CD4-positive, CD25-positive, alpha-beta regulatory T cell (primary cell): ENCODE data around the gene DNMT3A. TPM values are rescaled to one million over a fixed set of nuclear protein-coding genes. Genes with fewer than 3 reads are reported as not detected.

Source experiments
- ATAC-seq, 2 donors: fragments of 150-1000 bp; cut with Tn5 transposase; one replicate each; pipeline ENCODE4 v1.10.0; 2021; ENCODE audit warnings: low read depth in 2 of 2, moderate number of reproducible peaks in 2 of 2, moderate library complexity in 1 of 2
- DNase-seq, 3 donors: peaks; one replicate each; pipeline versions ENCODE4 v3.0.0 to v3.0.0-alpha.2; 2012 to 2022; ENCODE audit warnings: mixed read lengths in 1 of 3
- H3K27ac ChIP-seq: one replicate; pipeline ENCODE4 v1.7.0; 2013; ENCODE audit warnings: mild to moderate bottlenecking, low read length; ENCODE audit not compliant: insufficient read depth, poor library complexity, severe bottlenecking
- H3K27me3 ChIP-seq: one replicate; pipeline ENCODE4 v1.7.0; 2013; ENCODE audit warnings: low read length; ENCODE audit not compliant: control insufficient read depth, insufficient read depth
- H3K36me3 ChIP-seq: one replicate; pipeline ENCODE4 v1.7.0; 2013; ENCODE audit warnings: mild to moderate bottlenecking, low read length, moderate library complexity; ENCODE audit not compliant: control insufficient read depth, insufficient read depth
- H3K4me1 ChIP-seq: 2 replicates; pipeline ENCODE4 v1.7.0; 2013; ENCODE audit warnings: mild to moderate bottlenecking, low read length; ENCODE audit not compliant: insufficient read depth, control insufficient read depth, poor library complexity, severe bottlenecking
- H3K4me3 ChIP-seq: one replicate; pipeline ENCODE4 v1.7.0; 2013; ENCODE audit warnings: low read depth, mild to moderate bottlenecking, low read length, moderate library complexity
- H3K9me3 ChIP-seq, 2 experiments: 1 replicate in 1 of 2; 2 replicates in 1 of 2; pipeline ENCODE4 v1.7.0; 2013; ENCODE audit warnings: low read length in 2 of 2, mild to moderate bottlenecking in 1 of 2, moderate library complexity in 1 of 2; ENCODE audit not compliant: control insufficient read depth in 2 of 2
- H3K27ac Mint-ChIP-seq, 3 donors: one replicate each; pipeline ENCODE4 v1.8.0; 2020 to 2022; ENCODE audit warnings: mild to moderate bottlenecking in 3 of 3, mixed read lengths in 3 of 3, moderate library complexity in 2 of 3
- H3K27me3 Mint-ChIP-seq: one replicate; pipeline ENCODE4 v1.8.0; 2022; ENCODE audit warnings: mild to moderate bottlenecking, mixed read lengths
- H3K36me3 Mint-ChIP-seq: one replicate; pipeline ENCODE4 v1.8.0; 2020; ENCODE audit warnings: mixed read lengths
- H3K4me1 Mint-ChIP-seq, 4 donors: one replicate each; pipeline ENCODE4 v1.8.0; 2020 to 2022; ENCODE audit warnings: mixed read lengths in 4 of 4, mild to moderate bottlenecking in 1 of 4
- H3K4me3 Mint-ChIP-seq, 4 donors: one replicate each; pipeline ENCODE4 v1.8.0; 2020 to 2022; ENCODE audit warnings: mild to moderate bottlenecking in 4 of 4, mixed read lengths in 4 of 4, moderate library complexity in 3 of 4
- H3K9me3 Mint-ChIP-seq, 7 donors: one replicate each; pipeline ENCODE4 v1.8.0; 2020 to 2022; ENCODE audit warnings: mixed read lengths in 7 of 7, mild to moderate bottlenecking in 3 of 7, moderate library complexity in 2 of 7
- polyA plus RNA-seq, 4 donors: library from polyadenylated mRNA; unstranded; fragments of 300-500 nt; fragmentation: Illumina TruSeq; gene quantifications; one replicate each; pipeline ENCODE4 v1.2.3, GENCODE V29; 2021
- total RNA-seq: library from RNA; stranded (reverse); gene quantifications from one replicate; pipeline ENCODE4 v1.2.3, GENCODE V29; 2022

DNMT3A gene
- total and polyA plus RNA-seq, 5 donors from 2014 or later: 8.1 to 81.0 (median 12.4) TPM

- Mint-ChIP-seq H3K4me1 (peaks cover 13 to 75% (median 42%) of the 10 kb centered on the region in 4 donors), H3K9me3 (no peaks in the 10 kb centered on the region), H3K36me3 (peaks cover under 1% of the 10 kb centered on the region), H3K4me3 (peak overlapping the region; percentile 72 to 93 (median 83)), H3K27me3 (no peaks in the 10 kb centered on the region), H3K27ac (peak overlapping the region; percentile 90 to 96 (median 94))
- H3K9me3 ChIP-seq: no peaks in the 10 kb centered on the region
- peaks cover 82% of the 10 kb centered on the region for H3K4me1 ChIP-seq
- no peaks in the 10 kb centered on the region for H3K36me3 ChIP-seq
- H3K4me3 ChIP-seq: peak overlapping the region; percentile 47
- no peaks in the 10 kb centered on the region for H3K27me3 ChIP-seq
- peak; percentile 39 for ATAC-seq
- DNase-seq: peak in 1 of 3 donors; percentile 76
- peak overlapping the region; percentile 73 for H3K27ac ChIP-seq
These were observed 4.4 kb downstream of the DNMT3A start for GRCh38 chr2:25337276-25337675.

- no peaks in the 10 kb centered on the region for H3K36me3 ChIP-seq
- no peaks in the 10 kb centered on the region for H3K27me3 Mint-ChIP-seq
- H3K4me1 ChIP-seq: peaks cover 91% of the 10 kb centered on the region
- H3K27me3 ChIP-seq: no peaks in the 10 kb centered on the region
- H3K4me3 Mint-ChIP-seq: peak overlapping the region in 3 of 4 donors; percentile 72 to 93 (median 78)
- H3K9me3 ChIP-seq: no peaks in the 10 kb centered on the region
- no peaks in the 10 kb centered on the region for H3K9me3 Mint-ChIP-seq
- H3K27ac ChIP-seq: peak overlapping the region; percentile 73
- no peak overlapping the region for H3K4me3 ChIP-seq
- H3K36me3 Mint-ChIP-seq: peaks cover 6% of the 10 kb centered on the region
- DNase-seq (no peak), ATAC-seq (no peak)
- peak overlapping the region; percentile 90 to 96 (median 94) for H3K27ac Mint-ChIP-seq
- H3K4me1 Mint-ChIP-seq: peaks cover 14 to 84% (median 48%) of the 10 kb centered on the region in 4 donors
These were observed 5.3 kb downstream of the DNMT3A start for GRCh38 chr2:25336383-25336841.

- no peak for ATAC-seq
- no peaks in the 10 kb centered on the region for H3K9me3 Mint-ChIP-seq
- no peaks in the 10 kb centered on the region for H3K27me3 Mint-ChIP-seq
- Histone ChIP-seq H3K4me1 (peaks cover 94% of the 10 kb centered on the region), H3K9me3 (no peaks in the 10 kb centered on the region), H3K4me3 (no peak overlapping the region), H3K27ac (peak overlapping the region; percentile 73), H3K36me3 (no peaks in the 10 kb centered on the region), H3K27me3 (no peaks in the 10 kb centered on the region)
- DNase-seq: no peak
- peak overlapping the region; percentile 90 to 96 (median 94) for H3K27ac Mint-ChIP-seq
- peaks cover 10% of the 10 kb centered on the region for H3K36me3 Mint-ChIP-seq
- H3K4me3 Mint-ChIP-seq: peak overlapping the region in 2 of 4 donors; percentile 62 to 88
- H3K4me1 Mint-ChIP-seq: peaks cover 18 to 88% (median 50%) of the 10 kb centered on the region in 4 donors
These were observed 5.8 kb downstream of the DNMT3A start for GRCh38 chr2:25335971-25336370.

- peak overlapping the region; percentile 62 to 88 (median 80) for H3K4me3 Mint-ChIP-seq
- H3K4me1 Mint-ChIP-seq: peaks cover 22 to 94% (median 55%) of the 10 kb centered on the region in 4 donors
- H3K4me1 ChIP-seq: peaks cover 98% of the 10 kb centered on the region
- DNase-seq (no peak), ATAC-seq (no peak)
- H3K27ac ChIP-seq: peak overlapping the region; percentile 73
- no peaks in the 10 kb centered on the region for H3K27me3 ChIP-seq
- H3K36me3 ChIP-seq: no peaks in the 10 kb centered on the region
- H3K9me3 ChIP-seq: no peaks in the 10 kb centered on the region
- H3K27ac Mint-ChIP-seq: peak overlapping the region; percentile 86 to 98 (median 94)
- H3K9me3 Mint-ChIP-seq: no peaks in the 10 kb centered on the region
- peaks cover 15% of the 10 kb centered on the region for H3K36me3 Mint-ChIP-seq
- H3K27me3 Mint-ChIP-seq: no peaks in the 10 kb centered on the region
- H3K4me3 ChIP-seq: peak overlapping the region; percentile 68
These were observed 6.5 kb downstream of the DNMT3A start for GRCh38 chr2:25335204-25335603.

- Mint-ChIP-seq H3K27ac (peak overlapping the region; percentile 86 to 98 (median 94)), H3K27me3 (no peaks in the 10 kb centered on the region), H3K36me3 (peaks cover 15% of the 10 kb centered on the region), H3K4me3 (peak overlapping the region; percentile 62 to 88 (median 80)), H3K9me3 (no peaks in the 10 kb centered on the region), H3K4me1 (peaks cover 28 to 97% (median 60%) of the 10 kb centered on the region in 4 donors)
- H3K9me3 ChIP-seq: no peaks in the 10 kb centered on the region
- no peaks in the 10 kb centered on the region for H3K36me3 ChIP-seq
- DNase-seq (no peak), ATAC-seq (no peak)
- no peaks in the 10 kb centered on the region for H3K27me3 ChIP-seq
- peaks cover 91% of the 10 kb centered on the region for H3K4me1 ChIP-seq
- peak overlapping the region; percentile 73 for H3K27ac ChIP-seq
- peak overlapping the region; percentile 68 for H3K4me3 ChIP-seq
These were observed 7.2 kb downstream of the DNMT3A start for GRCh38 chr2:25334482-25334881.

GRCh38 chr2:25333981-25334380, 7.7 kb downstream of the DNMT3A start:
- no peaks in the 10 kb centered on the region for H3K27me3 ChIP-seq
- no peaks in the 10 kb centered on the region for H3K9me3 Mint-ChIP-seq
- no peaks in the 10 kb centered on the region for H3K9me3 ChIP-seq
- H3K27ac ChIP-seq: peak overlapping the region; percentile 73
- H3K4me3 Mint-ChIP-seq: peak overlapping the region; percentile 62 to 88 (median 80)
- H3K4me3 ChIP-seq: peak overlapping the region; percentile 68
- H3K27ac Mint-ChIP-seq: peak overlapping the region; percentile 86 to 98 (median 94)
- peaks cover 86% of the 10 kb centered on the region for H3K4me1 ChIP-seq
- no peaks in the 10 kb centered on the region for H3K27me3 Mint-ChIP-seq
- H3K4me1 Mint-ChIP-seq: peaks cover 28 to 94% (median 60%) of the 10 kb centered on the region in 4 donors
- DNase-seq (peak in 2 of 3 donors; percentile 50 to 73), ATAC-seq (peak in 1 of 2 donors; percentile 58)
- no peaks in the 10 kb centered on the region for H3K36me3 ChIP-seq
- peaks cover 15% of the 10 kb centered on the region for H3K36me3 Mint-ChIP-seq

- Mint-ChIP-seq H3K27me3 (no peaks in the 10 kb centered on the region), H3K36me3 (peaks cover 19% of the 10 kb centered on the region), H3K4me1 (peaks cover 28 to 85% (median 54%) of the 10 kb centered on the region in 4 donors), H3K27ac (peak overlapping the region in 2 of 3 donors; percentile 91 to 92), H3K4me3 (peak overlapping the region in 2 of 4 donors; percentile 11 to 80), H3K9me3 (peaks cover 0 to 6% (median 0%) of the 10 kb centered on the region in 7 donors)
- DNase-seq (no peak), ATAC-seq (no peak)
- Histone ChIP-seq H3K9me3 (no peaks in the 10 kb centered on the region), H3K4me1 (peaks cover 72% of the 10 kb centered on the region), H3K36me3 (peaks cover 2% of the 10 kb centered on the region), H3K27me3 (no peaks in the 10 kb centered on the region), H3K4me3 (no peak overlapping the region), H3K27ac (no peak overlapping the region)
These were observed 9.2 kb downstream of the DNMT3A start for GRCh38 chr2:25332571-25332970.
